Upper lobe of left lung (tissue), 6 donors: Measurements from ENCODE around the gene GPR26. TPM values are rescaled to one million over a fixed set of nuclear protein-coding genes. Genes with fewer than 3 reads are reported as not detected.
"Not testable (repeated sequence)": the region's sequence is repeated elsewhere in the genome, so short reads cannot be mapped to it uniquely, and the experiment has no call there.

Experiments
- ATAC-seq, 2 donors: fragments of 200-7000 bp; cut with Tn5 transposase; one replicate each; pipeline ENCODE4 v1.9.1; 2022; ENCODE audit warnings: mild to moderate bottlenecking in 2 of 2, moderate library complexity in 2 of 2; ENCODE audit not compliant: low FRiP score in 2 of 2
- DNase-seq, 2 donors: peaks; one replicate each; pipeline ENCODE4 v3.0.0-alpha.2; 2019 to 2020
- H3K27ac ChIP-seq, 4 donors: fragments of 200-600 bp; sonication (generic); one replicate each; pipeline ENCODE4 v1.5.1; 2016 to 2019
- H3K27me3 ChIP-seq, 4 donors: fragments of 200-600 bp; sonication (generic); one replicate each; pipeline ENCODE4 v1.5.1; 2017 to 2019
- H3K36me3 ChIP-seq, 4 donors: fragments of 200-600 bp; sonication (generic); one replicate each; pipeline ENCODE4 v1.5.1; 2016 to 2019
- H3K4me1 ChIP-seq, 4 donors: fragments of 200-600 bp; sonication (generic); one replicate each; pipeline ENCODE4 v1.5.1; 2018 to 2019
- H3K4me3 ChIP-seq, 4 donors: fragments of 200-600 bp; sonication (generic); one replicate each; pipeline ENCODE4 v1.5.1; 2017 to 2019; ENCODE audit warnings: mild to moderate bottlenecking in 2 of 4, moderate library complexity in 1 of 4
- H3K9me3 ChIP-seq, 4 donors: fragments of 200-600 bp; sonication (generic); one replicate each; pipeline ENCODE4 v1.5.1; 2018 to 2019
- EP300 ChIP-seq, 4 donors: sonication (generic); formaldehyde crosslinking; IDR thresholded peaks; one replicate each; pipeline ENCODE4 v1.5.1; 2017; ENCODE audit warnings: antibody characterized with exemption in 4 of 4, control low read depth in 2 of 4
- POLR2A ChIP-seq, 4 donors: fragments of 450-650 bp; IDR thresholded peaks; one replicate each; pipeline ENCODE4 v1.5.1; 2016 to 2017; ENCODE audit warnings: antibody characterized with exemption in 4 of 4, mild to moderate bottlenecking in 2 of 4
- POLR2AphosphoS5 ChIP-seq, 2 donors: sonication (generic); formaldehyde crosslinking; IDR thresholded peaks; one replicate each; pipeline ENCODE4 v1.5.1; 2017; ENCODE audit warnings: antibody characterized with exemption in 2 of 2
- WGBS, 2 donors: methylation state at CpG; one replicate each; pipeline ENCODE4 v1.1.5; 2017 to 2018; 5-methylcytosine and 5-hydroxymethylcytosine counted together
- total RNA-seq, 6 donors: library from RNA; depleted of rRNA in 4 of 6; stranded (reverse); fragments of >200 nt in 4 of 6; gene quantifications; one replicate each; pipeline versions ENCODE4 v1.1.0 to v1.2.1, GENCODE V29; 2016 to 2021
- TF ChIP-seq, protein P1 (sequence below), 6 experiments: fragments of 450-650 bp in 4 of 6; fragments of 200-600 bp in 2 of 6; sonication (generic) in 2 of 6; IDR thresholded peaks; one replicate each; pipeline ENCODE4 v1.5.1; 2016 to 2019; ENCODE audit warnings: antibody characterized with exemption in 6 of 6
- donor health status: DM: no; HTN: no; CAD: no; lungs with moderate emphysema.
- donor health status: DM: no; HTN: yes; CAD: no; lungs with severe emphysema.

The GPR26 gene
- total RNA-seq, 6 donors from 2014 or later = not detected

DNA sequence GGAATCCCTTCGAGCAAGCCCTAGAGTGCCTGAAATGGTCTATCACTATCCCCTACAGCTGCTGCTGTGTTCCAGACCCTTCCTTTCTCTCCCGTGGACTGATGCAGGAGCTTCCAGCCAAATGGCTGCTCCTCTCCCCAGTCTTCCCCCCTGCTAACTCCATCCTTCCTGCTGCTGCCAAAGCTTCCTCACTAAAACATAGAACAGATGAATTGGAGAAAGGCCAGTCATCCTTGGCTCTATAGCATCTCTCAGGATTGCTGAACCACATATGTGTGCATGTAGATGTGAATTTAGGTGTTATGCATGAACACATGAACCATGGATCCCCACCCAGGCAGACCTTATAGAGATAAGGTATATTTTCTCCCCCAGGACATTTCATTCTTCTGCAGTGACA lies 60.7 kb downstream of the GPR26 start:
- DNase-seq (no peak), ATAC-seq (no peak)
- no peaks in the 10 kb centered on the region for H3K27me3 ChIP-seq
- H3K9me3 ChIP-seq = no peaks in the 10 kb centered on the region
- H3K36me3 ChIP-seq = no peaks in the 10 kb centered on the region
- TF ChIP-seq POLR2A (IDR thresholded peaks at IDR 0.05) (no peak), EP300 (IDR thresholded peaks at IDR 0.05) (no peak), POLR2AphosphoS5 (IDR thresholded peaks at IDR 0.05) (no peak)
- TF ChIP-seq, protein P1, sequence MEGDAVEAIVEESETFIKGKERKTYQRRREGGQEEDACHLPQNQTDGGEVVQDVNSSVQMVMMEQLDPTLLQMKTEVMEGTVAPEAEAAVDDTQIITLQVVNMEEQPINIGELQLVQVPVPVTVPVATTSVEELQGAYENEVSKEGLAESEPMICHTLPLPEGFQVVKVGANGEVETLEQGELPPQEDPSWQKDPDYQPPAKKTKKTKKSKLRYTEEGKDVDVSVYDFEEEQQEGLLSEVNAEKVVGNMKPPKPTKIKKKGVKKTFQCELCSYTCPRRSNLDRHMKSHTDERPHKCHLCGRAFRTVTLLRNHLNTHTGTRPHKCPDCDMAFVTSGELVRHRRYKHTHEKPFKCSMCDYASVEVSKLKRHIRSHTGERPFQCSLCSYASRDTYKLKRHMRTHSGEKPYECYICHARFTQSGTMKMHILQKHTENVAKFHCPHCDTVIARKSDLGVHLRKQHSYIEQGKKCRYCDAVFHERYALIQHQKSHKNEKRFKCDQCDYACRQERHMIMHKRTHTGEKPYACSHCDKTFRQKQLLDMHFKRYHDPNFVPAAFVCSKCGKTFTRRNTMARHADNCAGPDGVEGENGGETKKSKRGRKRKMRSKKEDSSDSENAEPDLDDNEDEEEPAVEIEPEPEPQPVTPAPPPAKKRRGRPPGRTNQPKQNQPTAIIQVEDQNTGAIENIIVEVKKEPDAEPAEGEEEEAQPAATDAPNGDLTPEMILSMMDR (IDR thresholded peaks at IDR 0.05) = no peak
- no peaks in the 10 kb centered on the region for H3K4me1 ChIP-seq
- H3K4me3 ChIP-seq = no peak overlapping the region
- 78 to 79% methylated on average over 2 of the region's 2 CpGs for WGBS, 2 donors
- H3K27ac ChIP-seq = no peak overlapping the region

- ATAC-seq (no peak), DNase-seq (no peak)
- TF ChIP-seq, protein P1 (IDR thresholded peaks at IDR 0.05) = no peak
- TF ChIP-seq EP300 (IDR thresholded peaks at IDR 0.05) = no peak
- no peak for TF ChIP-seq POLR2A (IDR thresholded peaks at IDR 0.05)
- no peak for TF ChIP-seq POLR2AphosphoS5 (IDR thresholded peaks at IDR 0.05)
- Histone ChIP-seq H3K9me3 (no peaks in the 10 kb centered on the region), H3K27ac (no peak overlapping the region), H3K4me3 (no peak overlapping the region), H3K4me1 (no peaks in the 10 kb centered on the region), H3K27me3 (no peaks in the 10 kb centered on the region), H3K36me3 (no peaks in the 10 kb centered on the region)
- 72 to 82% methylated on average over 6 of the region's 6 CpGs for WGBS, 2 donors
Measured at GRCh38 chr10:123729523-123729922, 63.4 kb downstream of the GPR26 start.

DNA sequence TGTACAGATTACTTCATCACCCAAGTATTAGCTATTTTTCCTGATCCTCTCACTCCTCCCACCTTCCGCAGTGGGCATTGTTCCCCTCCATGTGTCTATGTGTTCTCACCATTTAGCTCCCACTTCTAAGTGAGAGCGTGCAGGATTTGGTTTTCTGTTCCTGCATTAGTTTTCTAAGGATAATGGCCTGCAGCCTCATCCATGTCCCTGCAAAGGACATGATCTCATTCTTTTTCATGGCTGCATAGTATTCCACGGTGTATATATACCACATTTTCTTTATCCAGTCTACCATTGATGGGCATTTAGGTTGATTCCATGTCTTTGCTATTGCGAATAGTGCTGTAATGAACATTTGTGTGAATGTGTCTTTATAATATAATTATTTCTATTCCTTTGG lies 70.8 kb downstream of the GPR26 start:
- WGBS, 2 donors = 61 to 93% methylated on average over 4 of the region's 4 CpGs
- not testable (repeated sequence) for H3K27me3 ChIP-seq, DNase-seq, H3K27ac ChIP-seq, H3K4me1 ChIP-seq, H3K9me3 ChIP-seq, ATAC-seq, H3K36me3 ChIP-seq, H3K4me3 ChIP-seq

- no peaks in the 10 kb centered on the region for H3K27me3 ChIP-seq
- no peak for TF ChIP-seq POLR2AphosphoS5 (IDR thresholded peaks at IDR 0.05)
- TF ChIP-seq POLR2A (IDR thresholded peaks at IDR 0.05) = no peak
- TF ChIP-seq, protein P1 (IDR thresholded peaks at IDR 0.05) = no peak
- no peak for TF ChIP-seq EP300 (IDR thresholded peaks at IDR 0.05)
- no peaks in the 10 kb centered on the region for H3K36me3 ChIP-seq
- no peaks in the 10 kb centered on the region for H3K4me1 ChIP-seq
- DNase-seq = no peak
- 58 to 85% methylated on average over 7 of the region's 7 CpGs for WGBS, 2 donors
- no peak overlapping the region for H3K4me3 ChIP-seq
- peaks cover 0 to 4% (median 0%) of the 10 kb centered on the region in 4 donors for H3K9me3 ChIP-seq
- no peak for ATAC-seq
- no peak overlapping the region for H3K27ac ChIP-seq
Measured at GRCh38 chr10:123741146-123741545, 75.0 kb downstream of the GPR26 start.

GRCh38 chr10:123741711-123742110 lies 75.6 kb downstream of the GPR26 start:
- 85 to 91% methylated on average over 5 of the region's 5 CpGs for WGBS, 2 donors
- Histone ChIP-seq H3K36me3 (no peaks in the 10 kb centered on the region), H3K27ac (no peak overlapping the region), H3K9me3 (peaks cover 0 to 4% (median 0%) of the 10 kb centered on the region in 4 donors), H3K27me3 (no peaks in the 10 kb centered on the region), H3K4me1 (no peaks in the 10 kb centered on the region), H3K4me3 (no peak overlapping the region)
- ATAC-seq = no peak
- TF ChIP-seq POLR2A (IDR thresholded peaks at IDR 0.05) (no peak), POLR2AphosphoS5 (IDR thresholded peaks at IDR 0.05) (no peak), EP300 (IDR thresholded peaks at IDR 0.05) (no peak)
- TF ChIP-seq, protein P1 (IDR thresholded peaks at IDR 0.05) = no peak
- DNase-seq = no peak
